Measurements from ENCODE around the gene ZNF705A. TPM values are rescaled to one million over a fixed set of nuclear protein-coding genes. Genes with fewer than 3 reads are reported as not detected.

Gene ZNF705A
- polyA plus RNA-seq, 3 donors: not detected

- Histone ChIP-seq H3K4me2 (replicated peaks; ENCODE audit: extremely low read depth, low read length, poor library complexity, severe bottlenecking) (no peak overlapping the region), H3K4me1 (ENCODE audit: control insufficient read depth in 1 of 2, insufficient read depth in 2 of 2, low read length in 2 of 2) (no peaks in the 10 kb centered on the region), H4K20me1 (ENCODE audit: insufficient read depth, low read length) (no peaks in the 10 kb centered on the region), H3K9me3 (replicated peaks in 1 of 2; ENCODE audit: control insufficient read depth in 1 of 2, insufficient read depth in 1 of 2, low read length in 2 of 2) (peaks cover 3 to 6% of the 10 kb centered on the region in 2 donors), H3K79me2 (ENCODE audit: insufficient read depth, low read length) (no peaks in the 10 kb centered on the region), H3K36me3 (replicated peaks in 1 of 2; ENCODE audit: control insufficient read depth in 1 of 2, insufficient read depth in 2 of 2, low read length in 2 of 2) (peaks cover 0 to 12% of the 10 kb centered on the region in 2 donors), H2AFZ (ENCODE audit: insufficient read depth, low read depth, low read length, poor library complexity, severe bottlenecking) (no peak overlapping the region), H3K27me3 (ENCODE audit: control insufficient read depth in 2 of 2, insufficient read depth in 2 of 2, low read length in 2 of 2) (no peaks in the 10 kb centered on the region), H3K4me3 (replicated peaks in 1 of 3; ENCODE audit: low read depth in 2 of 3, low read length in 3 of 3) (no peak overlapping the region), H3K27ac (ENCODE audit: low read depth in 1 of 2, low read length in 2 of 2) (no peak overlapping the region), H3K9ac (ENCODE audit: insufficient read depth, low read length, poor library complexity, severe bottlenecking) (no peak overlapping the region)
- Mint-ChIP-seq H3K27me3 (ENCODE audit: low read depth in 3 of 3) (peaks cover 3 to 8% (median 6%) of the 10 kb centered on the region in 3 donors), H3K27ac (no peak overlapping the region), H3K36me3 (peaks cover 10 to 15% of the 10 kb centered on the region in 2 donors), H3K9me3 (peaks cover 4 to 10% (median 8%) of the 10 kb centered on the region in 7 donors), H3K4me1 (peaks cover 5% of the 10 kb centered on the region), H3K4me3 (no peak overlapping the region)
- WGBS (ENCODE audit: insufficient coverage): 100% methylated on average over 2 of the region's 4 CpGs
- intact Hi-C loops (cut with micrococcal nuclease): no loop called here
- TF ChIP-seq CTCF (IDR thresholded peaks at IDR 0.05): no peak
- DNase-seq: no peak
Observed at GRCh38 chr12:8146442-8146771, 10.4 kb upstream of the ZNF705A start.

GRCh38 chr12:8154526-8154925 lies 2.3 kb upstream of the ZNF705A start:
- no peak overlapping the region for H3K27ac ChIP-seq (ENCODE audit: low read depth in 1 of 2, low read length in 2 of 2)
- Mint-ChIP-seq H3K4me1 (peaks cover 60% of the 10 kb centered on the region), H3K4me3 (no peak overlapping the region), H3K27ac (peak overlapping the region in 3 of 7 donors; percentile 3 to 67 (median 7)), H3K36me3 (peaks cover 0 to 3% of the 10 kb centered on the region in 2 donors), H3K9me3 (peaks cover 0 to 4% (median 0%) of the 10 kb centered on the region in 7 donors), H3K27me3 (ENCODE audit: low read depth in 3 of 3) (peaks cover 2 to 3% (median 3%) of the 10 kb centered on the region in 3 donors)
- no peak overlapping the region for H3K4me3 ChIP-seq (replicated peaks in 1 of 3; ENCODE audit: low read depth in 2 of 3, low read length in 3 of 3)
- H2AFZ ChIP-seq (ENCODE audit: insufficient read depth, low read depth, low read length, poor library complexity, severe bottlenecking): no peak overlapping the region
- no peak overlapping the region for H3K9ac ChIP-seq (ENCODE audit: insufficient read depth, low read length, poor library complexity, severe bottlenecking)
- intact Hi-C loops (cut with micrococcal nuclease): no loop called here
- no peaks in the 10 kb centered on the region for H4K20me1 ChIP-seq (ENCODE audit: insufficient read depth, low read length)
- no peak for TF ChIP-seq CTCF (IDR thresholded peaks at IDR 0.05)
- H3K4me1 ChIP-seq (ENCODE audit: control insufficient read depth in 1 of 2, insufficient read depth in 2 of 2, low read length in 2 of 2): peaks cover 37 to 48% of the 10 kb centered on the region in 2 donors
- no peak for DNase-seq
- no peaks in the 10 kb centered on the region for H3K9me3 ChIP-seq (replicated peaks in 1 of 2; ENCODE audit: control insufficient read depth in 1 of 2, insufficient read depth in 1 of 2, low read length in 2 of 2)
- no peaks in the 10 kb centered on the region for H3K36me3 ChIP-seq (replicated peaks in 1 of 2; ENCODE audit: control insufficient read depth in 1 of 2, insufficient read depth in 2 of 2, low read length in 2 of 2)
- no peaks in the 10 kb centered on the region for H3K27me3 ChIP-seq (ENCODE audit: control insufficient read depth in 2 of 2, insufficient read depth in 2 of 2, low read length in 2 of 2)
- no peak overlapping the region for H3K4me2 ChIP-seq (replicated peaks; ENCODE audit: extremely low read depth, low read length, poor library complexity, severe bottlenecking)
- no peaks in the 10 kb centered on the region for H3K79me2 ChIP-seq (ENCODE audit: insufficient read depth, low read length)
